BLaER1 treated with 17β-estradiol and CSF1 and Interleukin-3, amounts not matched to agents 10 nM and 100 nM (cell line): ENCODE data around the gene EIF4ENIF1.

Experiments
- H3K27ac ChIP-seq, 11 experiments: shearing (Covaris generic); formaldehyde crosslinking; 2 replicates each; pipeline ENCODE4 v1.8.1; 2022
- H3K27me3 ChIP-seq, 11 experiments: shearing (Covaris generic); formaldehyde crosslinking; 2 replicates each; pipeline ENCODE4 v1.8.1; 2022
- H3K36me3 ChIP-seq, 11 experiments: shearing (Covaris generic); formaldehyde crosslinking; 2 replicates each; pipeline ENCODE4 v1.8.1; 2022
- H3K4me1 ChIP-seq, 10 experiments: shearing (Covaris generic); formaldehyde crosslinking; 2 replicates each; pipeline ENCODE4 v1.8.1; 2022
- H3K4me2 ChIP-seq, 11 experiments: shearing (Covaris generic); formaldehyde crosslinking; 2 replicates each; pipeline ENCODE4 v1.8.1; 2022
- H3K4me3 ChIP-seq, 10 experiments: shearing (Covaris generic); formaldehyde crosslinking; 2 replicates each; pipeline ENCODE4 v1.8.1; 2022
- H3K9ac ChIP-seq, 11 experiments: shearing (Covaris generic); formaldehyde crosslinking; 2 replicates each; pipeline ENCODE4 v1.8.1; 2022
- H3K9me3 ChIP-seq, 11 experiments: shearing (Covaris generic); formaldehyde crosslinking; replicated peaks in 1 of 11; 2 replicates each; pipeline ENCODE4 v1.8.1; 2022
- H4K20me1 ChIP-seq, 11 experiments: shearing (Covaris generic); formaldehyde crosslinking; 2 replicates each; pipeline ENCODE4 v1.8.1; 2022
- Cebpa-rat ChIP-seq, 11 experiments: shearing (Covaris generic); IDR thresholded peaks; 2 replicates each; pipeline ENCODE4 v1.8.1; 2022

EIF4ENIF1 gene

GRCh38 chr22:31461699-31462098, 27.9 kb downstream of the EIF4ENIF1 start:
- H3K9ac ChIP-seq: no peak overlapping the region
- H3K9me3 ChIP-seq: no peaks in the 10 kb centered on the region
- peaks cover 4 to 27% (median 15%) of the 10 kb centered on the region in 11 experiments; a peak in 12 of 22 replicates for H4K20me1 ChIP-seq
- no peaks in the 10 kb centered on the region for H3K27me3 ChIP-seq
- peaks cover 93 to 99% (median 96%) of the 10 kb centered on the region in 11 experiments for H3K36me3 ChIP-seq
- no peak for TF ChIP-seq Cebpa-rat (IDR thresholded peaks at IDR 0.05)
- H3K4me3 ChIP-seq: no peak overlapping the region
- H3K27ac ChIP-seq: no peak overlapping the region
- no peaks in the 10 kb centered on the region for H3K4me1 ChIP-seq
- H3K4me2 ChIP-seq: no peak overlapping the region

GRCh38 chr22:31451709-31452571, 37.7 kb downstream of the EIF4ENIF1 start:
- peaks cover 67 to 100% (median 87%) of the 10 kb centered on the region in 11 experiments for H3K36me3 ChIP-seq
- no peaks in the 10 kb centered on the region for H3K9me3 ChIP-seq
- TF ChIP-seq Cebpa-rat (IDR thresholded peaks at IDR 0.05): no peak
- H3K9ac ChIP-seq: no peak overlapping the region
- H3K27ac ChIP-seq: no peak overlapping the region
- no peak overlapping the region for H3K4me2 ChIP-seq
- H3K27me3 ChIP-seq: no peaks in the 10 kb centered on the region
- no peak overlapping the region for H3K4me3 ChIP-seq
- H4K20me1 ChIP-seq: peaks cover 0 to 10% (median 0%) of the 10 kb centered on the region in 11 experiments; a peak in 6 of 22 replicates
- peaks cover 0 to 14% (median 9%) of the 10 kb centered on the region in 10 experiments; a peak in 13 of 20 replicates for H3K4me1 ChIP-seq

GRCh38 chr22:31449506-31449905, 40.1 kb downstream of the EIF4ENIF1 start:
- H3K36me3 ChIP-seq: peaks cover 69 to 100% (median 89%) of the 10 kb centered on the region in 11 experiments
- no peak overlapping the region for H3K27ac ChIP-seq
- H3K4me1 ChIP-seq: peaks cover 0 to 14% (median 9%) of the 10 kb centered on the region in 10 experiments; a peak in 13 of 20 replicates
- no peak for TF ChIP-seq Cebpa-rat (IDR thresholded peaks at IDR 0.05)
- H3K4me3 ChIP-seq: no peak overlapping the region
- H3K27me3 ChIP-seq: no peaks in the 10 kb centered on the region
- H3K9me3 ChIP-seq: no peaks in the 10 kb centered on the region
- no peak overlapping the region for H3K9ac ChIP-seq
- peaks cover 0 to 12% (median 0%) of the 10 kb centered on the region in 11 experiments; a peak in 6 of 22 replicates for H4K20me1 ChIP-seq
- peak overlapping the region in 6 of 11 experiments; percentile 18 to 42 (median 32); a peak in 11 of 22 replicates for H3K4me2 ChIP-seq

GRCh38 chr22:31448382-31448781, 41.3 kb downstream of the EIF4ENIF1 start:
- no peak overlapping the region for H3K4me2 ChIP-seq
- peaks cover 0 to 12% (median 0%) of the 10 kb centered on the region in 11 experiments; a peak in 6 of 22 replicates for H4K20me1 ChIP-seq
- H3K27me3 ChIP-seq: no peaks in the 10 kb centered on the region
- peaks cover 0 to 14% (median 9%) of the 10 kb centered on the region in 10 experiments; a peak in 13 of 20 replicates for H3K4me1 ChIP-seq
- no peaks in the 10 kb centered on the region for H3K9me3 ChIP-seq
- TF ChIP-seq Cebpa-rat (IDR thresholded peaks at IDR 0.05): no peak
- H3K4me3 ChIP-seq: no peak overlapping the region
- H3K9ac ChIP-seq: no peak overlapping the region
- no peak overlapping the region for H3K27ac ChIP-seq
- peaks cover 69 to 100% (median 89%) of the 10 kb centered on the region in 11 experiments for H3K36me3 ChIP-seq

- no peak overlapping the region for H3K4me2 ChIP-seq
- H3K27me3 ChIP-seq: no peaks in the 10 kb centered on the region
- H3K4me1 ChIP-seq: peaks cover 0 to 14% (median 9%) of the 10 kb centered on the region in 10 experiments; a peak in 13 of 20 replicates
- no peak overlapping the region for H3K9ac ChIP-seq
- no peak for TF ChIP-seq Cebpa-rat (IDR thresholded peaks at IDR 0.05)
- peaks cover 0 to 11% (median 2%) of the 10 kb centered on the region in 11 experiments; a peak in 5 of 22 replicates for H4K20me1 ChIP-seq
- H3K4me3 ChIP-seq: no peak overlapping the region
- H3K36me3 ChIP-seq: peaks cover 69 to 100% (median 90%) of the 10 kb centered on the region in 11 experiments
- H3K27ac ChIP-seq: no peak overlapping the region
- no peaks in the 10 kb centered on the region for H3K9me3 ChIP-seq
Observed at GRCh38 chr22:31447337-31447736, 42.3 kb downstream of the EIF4ENIF1 start.

- H3K27ac ChIP-seq: no peak overlapping the region
- no peak overlapping the region for H3K9ac ChIP-seq
- H3K4me2 ChIP-seq: no peak overlapping the region
- H3K27me3 ChIP-seq: no peaks in the 10 kb centered on the region
- H3K9me3 ChIP-seq: no peaks in the 10 kb centered on the region
- no peak for TF ChIP-seq Cebpa-rat (IDR thresholded peaks at IDR 0.05)
- H4K20me1 ChIP-seq: peaks cover 0 to 13% (median 5%) of the 10 kb centered on the region in 11 experiments; a peak in 8 of 22 replicates
- H3K4me1 ChIP-seq: peaks cover 0 to 14% (median 9%) of the 10 kb centered on the region in 10 experiments; a peak in 13 of 20 replicates
- H3K4me3 ChIP-seq: no peak overlapping the region
- peaks cover 71 to 100% (median 90%) of the 10 kb centered on the region in 11 experiments for H3K36me3 ChIP-seq
Observed at GRCh38 chr22:31446767-31447166, 42.9 kb downstream of the EIF4ENIF1 start.

GRCh38 chr22:31446208-31446607, 43.4 kb downstream of the EIF4ENIF1 start:
- H3K4me3 ChIP-seq: no peak overlapping the region
- peaks cover 0 to 17% (median 0%) of the 10 kb centered on the region in 11 experiments; a peak in 7 of 22 replicates for H4K20me1 ChIP-seq
- no peak overlapping the region for H3K9ac ChIP-seq
- H3K9me3 ChIP-seq: no peaks in the 10 kb centered on the region
- H3K4me1 ChIP-seq: peaks cover 0 to 14% (median 9%) of the 10 kb centered on the region in 10 experiments; a peak in 13 of 20 replicates
- TF ChIP-seq Cebpa-rat (IDR thresholded peaks at IDR 0.05): no peak
- H3K36me3 ChIP-seq: peaks cover 77 to 100% (median 92%) of the 10 kb centered on the region in 11 experiments
- H3K27me3 ChIP-seq: no peaks in the 10 kb centered on the region
- H3K27ac ChIP-seq: no peak overlapping the region
- no peak overlapping the region for H3K4me2 ChIP-seq

- Histone ChIP-seq H4K20me1 (peaks cover 0 to 17% (median under 1%) of the 10 kb centered on the region in 11 experiments; a peak in 9 of 22 replicates), H3K27ac (no peak overlapping the region), H3K4me1 (peaks cover 0 to 14% (median 9%) of the 10 kb centered on the region in 10 experiments; a peak in 13 of 20 replicates), H3K9me3 (no peaks in the 10 kb centered on the region), H3K36me3 (peaks cover 82 to 100% (median 97%) of the 10 kb centered on the region in 11 experiments), H3K4me3 (no peak overlapping the region), H3K9ac (no peak overlapping the region), H3K27me3 (no peaks in the 10 kb centered on the region), H3K4me2 (no peak overlapping the region)
- no peak for TF ChIP-seq Cebpa-rat (IDR thresholded peaks at IDR 0.05)
Observed at GRCh38 chr22:31445642-31446041, 44.0 kb downstream of the EIF4ENIF1 start.

- peaks cover 98 to 100% (median 100%) of the 10 kb centered on the region in 11 experiments for H3K36me3 ChIP-seq
- no peak for TF ChIP-seq Cebpa-rat (IDR thresholded peaks at IDR 0.05)
Observed at GRCh38 chr22:31443516-31443915, 46.1 kb downstream of the EIF4ENIF1 start.

More at GRCh38 chr22:31443516-31443915, 46.1 kb downstream of the EIF4ENIF1 start:
- Histone ChIP-seq H3K27ac (no peak overlapping the region), H3K27me3 (no peaks in the 10 kb centered on the region), H4K20me1 (peaks cover 0 to 37% (median 21%) of the 10 kb centered on the region in 11 experiments; a peak in 14 of 22 replicates), H3K4me3 (no peak overlapping the region), H3K9me3 (no peaks in the 10 kb centered on the region), H3K9ac (no peak overlapping the region), H3K4me1 (no peaks in the 10 kb centered on the region), H3K4me2 (no peak overlapping the region)
